SK-N-MC (cell line): ENCODE results near the gene SOHLH2.

Source experiments
- DNase-seq: peaks from one replicate; pipeline ENCODE4 v3.0.0-alpha.2; 2011; ENCODE audit warnings: low read depth, low spot score
- H3K27ac ChIP-seq: fragments of 200-600 bp; sonication (generic); 2 replicates; pipeline ENCODE4 v1.5.1; 2016; ENCODE audit warnings: mixed run types
- H3K36me3 ChIP-seq: fragments of 200-600 bp; sonication (generic); 2 replicates; pipeline ENCODE4 v1.6.1; 2017; ENCODE audit warnings: antibody characterized with exemption, low read length, mixed read lengths; ENCODE audit not compliant: insufficient read depth
- H3K4me3 ChIP-seq: fragments of 200-600 bp; sonication (generic); 2 replicates; pipeline ENCODE4 v1.5.1; 2016
- H3K9ac ChIP-seq: fragments of 200-600 bp; sonication (generic); 2 replicates; pipeline ENCODE4 v1.8.0; 2017; ENCODE audit warnings: mixed run types, mixed read lengths; ENCODE audit not compliant: insufficient read length
- H3K9me3 ChIP-seq: fragments of 200-600 bp; sonication (generic); 2 replicates; pipeline ENCODE4 v1.6.1; 2017; ENCODE audit warnings: low read depth, mild to moderate bottlenecking, antibody characterized with exemption, low read length, moderate library complexity, mixed read lengths
- EZH2 ChIP-seq: fragments of 200-600 bp; sonication (generic); IDR thresholded peaks from one replicate; pipeline ENCODE4 v1.6.1; 2017; ENCODE audit warnings: antibody characterized with exemption
- FOXP2 ChIP-seq: optimal IDR thresholded peaks from 2 replicates; pipeline ENCODE3; 2011; ENCODE audit warnings: mild to moderate bottlenecking, moderate library complexity; ENCODE audit not compliant: insufficient read depth; ENCODE audit errors: extremely low read length, control extremely low read depth
- POLR2AphosphoS5 ChIP-seq: IDR thresholded peaks from 2 replicates; pipeline ENCODE4 v1.6.1; 2012; ENCODE audit warnings: mild to moderate bottlenecking, low read depth, low read length, borderline replicate concordance

Gene SOHLH2, protein sequence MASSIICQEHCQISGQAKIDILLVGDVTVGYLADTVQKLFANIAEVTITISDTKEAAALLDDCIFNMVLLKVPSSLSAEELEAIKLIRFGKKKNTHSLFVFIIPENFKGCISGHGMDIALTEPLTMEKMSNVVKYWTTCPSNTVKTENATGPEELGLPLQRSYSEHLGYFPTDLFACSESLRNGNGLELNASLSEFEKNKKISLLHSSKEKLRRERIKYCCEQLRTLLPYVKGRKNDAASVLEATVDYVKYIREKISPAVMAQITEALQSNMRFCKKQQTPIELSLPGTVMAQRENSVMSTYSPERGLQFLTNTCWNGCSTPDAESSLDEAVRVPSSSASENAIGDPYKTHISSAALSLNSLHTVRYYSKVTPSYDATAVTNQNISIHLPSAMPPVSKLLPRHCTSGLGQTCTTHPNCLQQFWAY

DNA sequence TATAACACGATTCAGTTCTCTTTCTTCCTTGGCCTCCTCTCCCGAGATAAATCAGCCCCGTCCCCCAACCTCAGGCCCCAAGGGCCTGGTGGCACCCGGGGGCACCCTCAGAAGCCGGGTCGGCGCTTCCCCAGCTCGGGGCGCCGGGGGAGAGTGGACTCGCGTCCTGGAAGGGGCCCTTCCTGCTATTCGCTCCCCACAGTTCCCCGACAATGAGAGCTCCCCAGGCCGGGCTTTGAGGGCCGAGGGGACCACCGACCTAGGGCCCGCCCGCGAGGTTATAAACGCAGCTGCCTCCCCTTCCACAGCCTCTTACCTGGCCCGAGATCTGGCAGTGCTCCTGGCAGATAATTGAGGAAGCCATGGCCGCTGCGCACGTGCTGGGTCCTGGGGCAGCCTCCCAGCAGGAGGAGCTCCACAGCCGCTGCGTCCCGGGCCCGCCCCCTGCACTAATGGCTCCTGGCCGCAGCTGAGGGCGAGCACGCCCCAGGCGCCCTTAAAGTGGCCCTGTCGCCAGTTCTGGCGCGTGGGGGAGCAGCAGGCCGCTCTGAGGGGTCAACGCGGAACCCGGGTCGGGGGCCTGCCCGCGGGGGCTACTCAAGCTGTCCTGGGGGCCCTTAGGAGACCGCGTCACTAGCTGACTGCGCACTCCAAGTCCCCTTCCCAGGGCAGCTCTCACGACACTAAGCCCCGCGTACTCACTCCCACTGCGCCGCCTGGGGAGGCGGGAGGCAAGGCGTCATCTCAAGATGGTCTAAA is at the start of gene SOHLH2:
TSS of gene SOHLH2 (minus strand) at position 394 of the 759 bp plus-strand sequence. CDS start at position 364, 30 bp downstream.
- Histone ChIP-seq H3K36me3 (no peaks in the 10 kb centered on the region), H3K27ac (no peak within 1 kb of the TSS), H3K9ac (no peak within 1 kb of the TSS), H3K4me3 (no peak within 1 kb of the TSS), H3K9me3 (no peaks in the 10 kb centered on the region)
- DNase-seq, result no peak
- TF ChIP-seq FOXP2 (no peak), EZH2 (no peak), POLR2AphosphoS5 (no peak)

GRCh38 chr13:36261976-36262375 is 47.6 kb upstream of the SOHLH2 start:
- Histone ChIP-seq H3K27ac (no peak overlapping the region), H3K4me3 (no peak overlapping the region), H3K36me3 (no peaks in the 10 kb centered on the region), H3K9ac (no peak overlapping the region), H3K9me3 (no peaks in the 10 kb centered on the region)
- TF ChIP-seq POLR2AphosphoS5, result no peak
- no peak for TF ChIP-seq FOXP2
- no peak for TF ChIP-seq EZH2
- no peak for DNase-seq

DNA sequence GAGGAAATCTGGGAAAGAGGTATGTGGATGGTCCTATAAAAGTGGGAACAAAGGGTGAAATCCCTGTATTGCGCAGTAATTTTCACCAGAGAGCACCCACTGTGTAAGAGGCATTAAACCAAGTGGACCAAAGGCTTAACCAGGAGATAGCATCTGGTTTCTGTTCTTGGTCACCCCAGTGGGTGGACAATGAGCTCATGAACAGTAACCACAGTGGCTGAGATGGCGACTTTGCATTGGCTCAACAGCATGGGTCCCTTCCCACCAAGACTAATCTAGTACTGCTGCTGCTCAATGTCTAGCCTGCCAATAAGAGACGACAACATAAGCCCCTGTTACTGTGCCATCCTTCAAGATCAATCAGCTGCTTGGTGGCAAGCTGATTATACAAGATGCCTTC is 46.7 kb upstream of the SOHLH2 start:
- Histone ChIP-seq H3K27ac (no peak overlapping the region), H3K9ac (no peak overlapping the region), H3K36me3 (no peaks in the 10 kb centered on the region), H3K9me3 (no peaks in the 10 kb centered on the region), H3K4me3 (no peak overlapping the region)
- DNase-seq, result no peak
- no peak for TF ChIP-seq POLR2AphosphoS5
- no peak for TF ChIP-seq EZH2
- TF ChIP-seq FOXP2, result no peak

- no peak overlapping the region for H3K27ac ChIP-seq
- H3K9me3 ChIP-seq, result no peaks in the 10 kb centered on the region
- no peak for DNase-seq
- no peak overlapping the region for H3K4me3 ChIP-seq
- no peaks in the 10 kb centered on the region for H3K36me3 ChIP-seq
- no peak overlapping the region for H3K9ac ChIP-seq
- TF ChIP-seq EZH2, result no peak
- no peak for TF ChIP-seq POLR2AphosphoS5
- TF ChIP-seq FOXP2, result no peak
Measured at GRCh38 chr13:36259361-36260137, 45.2 kb upstream of the SOHLH2 start.

- Histone ChIP-seq H3K4me3 (no peak overlapping the region), H3K36me3 (no peaks in the 10 kb centered on the region), H3K9me3 (no peaks in the 10 kb centered on the region), H3K27ac (no peak overlapping the region), H3K9ac (no peak overlapping the region)
- no peak for DNase-seq
- TF ChIP-seq FOXP2, result no peak
- TF ChIP-seq POLR2AphosphoS5, result no peak
- TF ChIP-seq EZH2, result no peak
Measured at GRCh38 chr13:36258831-36259230, 44.5 kb upstream of the SOHLH2 start.

- no peaks in the 10 kb centered on the region; the same call in 1 of the 2 replicates for H3K9me3 ChIP-seq
- H3K4me3 ChIP-seq, result no peak overlapping the region
- H3K27ac ChIP-seq, result no peak overlapping the region
- TF ChIP-seq EZH2 (no peak), POLR2AphosphoS5 (no peak), FOXP2 (no peak)
- H3K9ac ChIP-seq, result no peak overlapping the region
- peaks cover 15% of the 10 kb centered on the region for H3K36me3 ChIP-seq
- no peak for DNase-seq
Measured at GRCh38 chr13:36251526-36251925, 37.2 kb upstream of the SOHLH2 start.

DNA sequence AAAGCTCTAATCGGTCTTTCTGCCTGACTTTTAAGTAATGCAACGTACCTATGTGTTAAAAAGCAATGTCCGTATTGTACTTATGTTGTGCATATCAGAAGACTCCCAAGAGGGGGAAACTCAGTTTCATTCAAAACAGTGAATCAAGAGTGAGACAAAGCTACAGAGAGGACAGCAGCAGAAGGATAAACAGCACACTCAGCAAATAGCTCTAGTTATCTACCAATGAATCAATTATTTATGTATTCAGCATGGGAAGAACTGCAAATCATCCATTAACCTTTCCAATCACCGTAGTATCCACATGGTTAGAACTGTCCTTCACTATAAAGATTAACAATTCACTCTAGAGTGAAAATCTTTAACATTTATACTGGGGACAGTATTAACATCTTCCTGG is 36.7 kb upstream of the SOHLH2 start:
- H3K9ac ChIP-seq, result no peak overlapping the region
- no peak overlapping the region for H3K4me3 ChIP-seq
- H3K27ac ChIP-seq, result no peak overlapping the region
- no peaks in the 10 kb centered on the region; the same call in 1 of the 2 replicates for H3K9me3 ChIP-seq
- no peak for DNase-seq
- TF ChIP-seq EZH2, result no peak
- no peak for TF ChIP-seq POLR2AphosphoS5
- no peak for TF ChIP-seq FOXP2
- H3K36me3 ChIP-seq, result peaks cover 18% of the 10 kb centered on the region

DNA sequence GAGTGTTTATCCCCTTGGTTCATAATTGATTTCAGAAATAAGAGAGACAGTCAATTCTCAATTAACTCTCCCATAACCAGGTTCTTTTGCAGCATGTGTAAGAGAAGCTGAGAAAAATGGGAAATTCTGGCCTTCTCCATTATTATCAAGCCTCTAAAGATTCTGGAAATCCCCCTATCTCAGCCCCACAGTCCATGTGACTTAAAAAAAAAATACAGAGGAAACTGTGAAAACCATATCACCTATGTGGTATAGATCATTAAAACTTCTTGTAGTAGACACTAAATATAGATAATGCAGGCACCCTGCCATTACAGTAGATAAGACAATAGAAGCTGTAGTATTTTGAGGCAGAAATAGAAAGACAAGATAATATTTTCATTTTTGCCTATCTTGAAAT is 34.3 kb upstream of the SOHLH2 start:
- no peak overlapping the region for H3K9ac ChIP-seq

More for the DNA sequence above, 34.3 kb upstream of the SOHLH2 start:
- TF ChIP-seq FOXP2 (no peak), POLR2AphosphoS5 (no peak), EZH2 (no peak)
- Histone ChIP-seq H3K9me3 (no peaks in the 10 kb centered on the region; the same call in 1 of the 2 replicates), H3K27ac (no peak overlapping the region), H3K4me3 (no peak overlapping the region), H3K36me3 (peaks cover 24% of the 10 kb centered on the region)
- no peak for DNase-seq
